ENCODE measurements around the gene CMIP. TPM values are rescaled to one million over a fixed set of nuclear protein-coding genes. Genes with fewer than 3 reads are reported as not detected.

CMIP gene
- polyA plus RNA-seq, 1 donor from 2014 or later, result 15.1 TPM

GRCh38 chr16:81573533-81574020 lies 129.0 kb downstream of the CMIP start:
- H4K20me1 ChIP-seq (ENCODE audit: insufficient read depth), result no peaks in the 10 kb centered on the region
- H3K4me2 ChIP-seq (ENCODE audit: low read length), result no peak overlapping the region
- no peak overlapping the region for H3K9ac ChIP-seq (ENCODE audit: low read length)
- no peaks in the 10 kb centered on the region for H3K27me3 ChIP-seq (ENCODE audit: insufficient read depth, low read depth, low read length)
- H3K9me2 ChIP-seq (ENCODE audit: insufficient read depth, low read length), result no peaks in the 10 kb centered on the region
- no peaks in the 10 kb centered on the region for H3K9me3 ChIP-seq (ENCODE audit: low read length)
- peaks cover 5% of the 10 kb centered on the region for H3K36me3 ChIP-seq (ENCODE audit: insufficient read depth, low read length)
- peaks cover 4% of the 10 kb centered on the region for H3F3A ChIP-seq (ENCODE audit: insufficient read depth, low read length, poor library complexity, severe bottlenecking)
- H3K4me3 ChIP-seq (ENCODE audit: low read length), result no peak overlapping the region
- peaks cover 26% of the 10 kb centered on the region for H3K79me2 ChIP-seq (replicated peaks; ENCODE audit: insufficient read depth, low read length)
- no peak overlapping the region for H3K27ac ChIP-seq (ENCODE audit: low read length)
- no peak for TF ChIP-seq SMC3 (conservative IDR thresholded peaks at IDR 0.05; ENCODE audit: poor library complexity)
- no peak for TF ChIP-seq POLR2AphosphoS5 (IDR thresholded peaks at IDR 0.05)
- TF ChIP-seq TAF1 (IDR thresholded peaks at IDR 0.05; ENCODE audit: low read depth), result no peak
- no peak for TF ChIP-seq EP300 (conservative IDR thresholded peaks at IDR 0.05; ENCODE audit: poor library complexity, severe bottlenecking)
- TF ChIP-seq MXI1 (conservative IDR thresholded peaks at IDR 0.05; ENCODE audit: poor library complexity, severe bottlenecking), result no peak
- no peak for TF ChIP-seq EZH2 (IDR thresholded peaks at IDR 0.05; ENCODE audit: borderline replicate concordance, insufficient read depth, low read length, poor library complexity, severe bottlenecking)
- TF ChIP-seq RAD21 (conservative IDR thresholded peaks at IDR 0.05), result no peak
- TF ChIP-seq, protein P1, sequence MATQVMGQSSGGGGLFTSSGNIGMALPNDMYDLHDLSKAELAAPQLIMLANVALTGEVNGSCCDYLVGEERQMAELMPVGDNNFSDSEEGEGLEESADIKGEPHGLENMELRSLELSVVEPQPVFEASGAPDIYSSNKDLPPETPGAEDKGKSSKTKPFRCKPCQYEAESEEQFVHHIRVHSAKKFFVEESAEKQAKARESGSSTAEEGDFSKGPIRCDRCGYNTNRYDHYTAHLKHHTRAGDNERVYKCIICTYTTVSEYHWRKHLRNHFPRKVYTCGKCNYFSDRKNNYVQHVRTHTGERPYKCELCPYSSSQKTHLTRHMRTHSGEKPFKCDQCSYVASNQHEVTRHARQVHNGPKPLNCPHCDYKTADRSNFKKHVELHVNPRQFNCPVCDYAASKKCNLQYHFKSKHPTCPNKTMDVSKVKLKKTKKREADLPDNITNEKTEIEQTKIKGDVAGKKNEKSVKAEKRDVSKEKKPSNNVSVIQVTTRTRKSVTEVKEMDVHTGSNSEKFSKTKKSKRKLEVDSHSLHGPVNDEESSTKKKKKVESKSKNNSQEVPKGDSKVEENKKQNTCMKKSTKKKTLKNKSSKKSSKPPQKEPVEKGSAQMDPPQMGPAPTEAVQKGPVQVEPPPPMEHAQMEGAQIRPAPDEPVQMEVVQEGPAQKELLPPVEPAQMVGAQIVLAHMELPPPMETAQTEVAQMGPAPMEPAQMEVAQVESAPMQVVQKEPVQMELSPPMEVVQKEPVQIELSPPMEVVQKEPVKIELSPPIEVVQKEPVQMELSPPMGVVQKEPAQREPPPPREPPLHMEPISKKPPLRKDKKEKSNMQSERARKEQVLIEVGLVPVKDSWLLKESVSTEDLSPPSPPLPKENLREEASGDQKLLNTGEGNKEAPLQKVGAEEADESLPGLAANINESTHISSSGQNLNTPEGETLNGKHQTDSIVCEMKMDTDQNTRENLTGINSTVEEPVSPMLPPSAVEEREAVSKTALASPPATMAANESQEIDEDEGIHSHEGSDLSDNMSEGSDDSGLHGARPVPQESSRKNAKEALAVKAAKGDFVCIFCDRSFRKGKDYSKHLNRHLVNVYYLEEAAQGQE (IDR thresholded peaks at IDR 0.05; ENCODE audit: borderline replicate concordance), result no peak
- TF ChIP-seq, protein P2, sequence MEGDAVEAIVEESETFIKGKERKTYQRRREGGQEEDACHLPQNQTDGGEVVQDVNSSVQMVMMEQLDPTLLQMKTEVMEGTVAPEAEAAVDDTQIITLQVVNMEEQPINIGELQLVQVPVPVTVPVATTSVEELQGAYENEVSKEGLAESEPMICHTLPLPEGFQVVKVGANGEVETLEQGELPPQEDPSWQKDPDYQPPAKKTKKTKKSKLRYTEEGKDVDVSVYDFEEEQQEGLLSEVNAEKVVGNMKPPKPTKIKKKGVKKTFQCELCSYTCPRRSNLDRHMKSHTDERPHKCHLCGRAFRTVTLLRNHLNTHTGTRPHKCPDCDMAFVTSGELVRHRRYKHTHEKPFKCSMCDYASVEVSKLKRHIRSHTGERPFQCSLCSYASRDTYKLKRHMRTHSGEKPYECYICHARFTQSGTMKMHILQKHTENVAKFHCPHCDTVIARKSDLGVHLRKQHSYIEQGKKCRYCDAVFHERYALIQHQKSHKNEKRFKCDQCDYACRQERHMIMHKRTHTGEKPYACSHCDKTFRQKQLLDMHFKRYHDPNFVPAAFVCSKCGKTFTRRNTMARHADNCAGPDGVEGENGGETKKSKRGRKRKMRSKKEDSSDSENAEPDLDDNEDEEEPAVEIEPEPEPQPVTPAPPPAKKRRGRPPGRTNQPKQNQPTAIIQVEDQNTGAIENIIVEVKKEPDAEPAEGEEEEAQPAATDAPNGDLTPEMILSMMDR (IDR thresholded peaks at IDR 0.05; ENCODE audit: poor library complexity, severe bottlenecking), result no peak
- no peak overlapping the region for H2AFZ ChIP-seq (ENCODE audit: low read depth, low read length)

DNA sequence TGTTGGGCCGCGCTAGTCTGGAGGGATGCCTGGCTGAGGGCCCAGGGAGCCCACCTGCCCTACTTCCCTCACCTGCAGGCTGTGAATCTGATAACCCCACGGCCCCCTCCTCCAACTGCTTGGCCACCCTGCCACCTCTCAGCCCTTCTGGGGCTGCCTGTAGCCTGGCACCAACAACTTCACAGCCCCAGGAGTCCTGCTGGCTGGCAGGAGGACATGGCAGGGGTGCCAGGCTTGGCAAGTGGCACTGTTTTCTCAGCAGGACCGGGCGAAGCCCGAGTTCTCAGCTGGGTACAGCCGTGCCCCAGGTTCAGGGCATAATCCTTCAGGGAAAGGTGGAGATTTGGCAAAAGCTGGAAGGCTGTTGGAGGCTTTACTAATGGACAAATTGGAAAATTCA lies 129.6 kb downstream of the CMIP start:
- Histone ChIP-seq H3K36me3 (ENCODE audit: insufficient read depth, low read length) (peaks cover 5% of the 10 kb centered on the region), H3K4me3 (ENCODE audit: low read length) (no peak overlapping the region), H3K79me2 (replicated peaks; ENCODE audit: insufficient read depth, low read length) (peaks cover 30% of the 10 kb centered on the region), H2AFZ (ENCODE audit: low read depth, low read length) (no peak overlapping the region), H3K27me3 (ENCODE audit: insufficient read depth, low read depth, low read length) (no peaks in the 10 kb centered on the region), H3K4me2 (ENCODE audit: low read length) (no peak overlapping the region), H3F3A (ENCODE audit: insufficient read depth, low read length, poor library complexity, severe bottlenecking) (no peaks in the 10 kb centered on the region), H3K9ac (ENCODE audit: low read length) (no peak overlapping the region), H3K9me2 (ENCODE audit: insufficient read depth, low read length) (no peaks in the 10 kb centered on the region), H3K27ac (ENCODE audit: low read length) (no peak overlapping the region), H3K9me3 (ENCODE audit: low read length) (no peaks in the 10 kb centered on the region), H4K20me1 (ENCODE audit: insufficient read depth) (no peaks in the 10 kb centered on the region)
- no peak for TF ChIP-seq POLR2AphosphoS5 (IDR thresholded peaks at IDR 0.05)
- TF ChIP-seq SMC3 (conservative IDR thresholded peaks at IDR 0.05; ENCODE audit: poor library complexity), result no peak
- TF ChIP-seq TAF1 (IDR thresholded peaks at IDR 0.05; ENCODE audit: low read depth), result no peak
- TF ChIP-seq RAD21 (conservative IDR thresholded peaks at IDR 0.05), result no peak
- TF ChIP-seq, protein P1 (IDR thresholded peaks at IDR 0.05; ENCODE audit: borderline replicate concordance), result no peak
- TF ChIP-seq, protein P2 (IDR thresholded peaks at IDR 0.05; ENCODE audit: poor library complexity, severe bottlenecking), result no peak
- TF ChIP-seq EP300 (conservative IDR thresholded peaks at IDR 0.05; ENCODE audit: poor library complexity, severe bottlenecking), result no peak
- no peak for TF ChIP-seq EZH2 (IDR thresholded peaks at IDR 0.05; ENCODE audit: borderline replicate concordance, insufficient read depth, low read length, poor library complexity, severe bottlenecking)
